Panc1 (cell line): ENCODE measurements around the gene CDH15.

Experiments used
- POLR2AphosphoS5 ChIP-seq: IDR thresholded peaks from 2 replicates; pipeline ENCODE4 v1.6.1; 2012; ENCODE audit warnings: mild to moderate bottlenecking, low read depth, low read length, moderate library complexity
- SIN3A ChIP-seq: IDR thresholded peaks from 2 replicates; pipeline ENCODE4 v1.6.1; 2012; ENCODE audit warnings: low read depth, mild to moderate bottlenecking, low read length, moderate library complexity, borderline replicate concordance; ENCODE audit not compliant: insufficient read depth
- TCF7L2 ChIP-seq: IDR thresholded peaks from 2 replicates; pipeline ENCODE4 v1.6.1; 2011; ENCODE audit warnings: mild to moderate bottlenecking, low read depth, low read length, inconsistent platforms
- TF ChIP-seq, protein P1 (sequence below): fragments of 450-650 bp; IDR thresholded peaks from 2 replicates; pipeline ENCODE4 v1.5.1; 2017; ENCODE audit warnings: mild to moderate bottlenecking
- TF ChIP-seq, protein P2 (sequence below), 2 experiments: IDR thresholded peaks; 2 replicates each; pipeline ENCODE4 v1.6.1; 2011 to 2012; ENCODE audit warnings: low read depth in 2 of 2, control low read depth in 1 of 2, low read length in 1 of 2, mild to moderate bottlenecking in 1 of 2, moderate library complexity in 1 of 2; ENCODE audit not compliant: insufficient read depth in 1 of 2

DNA sequence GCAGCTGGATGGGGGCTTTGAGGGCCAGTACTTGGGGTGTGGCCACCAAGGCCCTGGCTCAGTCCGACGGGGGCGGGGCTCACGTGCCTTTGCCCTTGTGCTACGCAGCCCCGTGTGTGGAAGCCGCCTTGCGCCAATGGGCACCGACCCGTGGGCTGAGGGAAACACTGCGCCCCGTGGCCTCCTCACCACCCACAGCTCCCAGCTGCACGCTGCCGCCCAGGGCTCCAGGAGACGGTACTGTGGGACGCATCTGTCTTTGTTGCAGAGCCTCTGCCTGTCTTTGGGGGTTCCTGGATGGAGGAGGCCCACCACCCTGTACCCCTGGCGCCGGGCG lies 7.6 kb downstream of the CDH15 start:
- TF ChIP-seq, protein P1, sequence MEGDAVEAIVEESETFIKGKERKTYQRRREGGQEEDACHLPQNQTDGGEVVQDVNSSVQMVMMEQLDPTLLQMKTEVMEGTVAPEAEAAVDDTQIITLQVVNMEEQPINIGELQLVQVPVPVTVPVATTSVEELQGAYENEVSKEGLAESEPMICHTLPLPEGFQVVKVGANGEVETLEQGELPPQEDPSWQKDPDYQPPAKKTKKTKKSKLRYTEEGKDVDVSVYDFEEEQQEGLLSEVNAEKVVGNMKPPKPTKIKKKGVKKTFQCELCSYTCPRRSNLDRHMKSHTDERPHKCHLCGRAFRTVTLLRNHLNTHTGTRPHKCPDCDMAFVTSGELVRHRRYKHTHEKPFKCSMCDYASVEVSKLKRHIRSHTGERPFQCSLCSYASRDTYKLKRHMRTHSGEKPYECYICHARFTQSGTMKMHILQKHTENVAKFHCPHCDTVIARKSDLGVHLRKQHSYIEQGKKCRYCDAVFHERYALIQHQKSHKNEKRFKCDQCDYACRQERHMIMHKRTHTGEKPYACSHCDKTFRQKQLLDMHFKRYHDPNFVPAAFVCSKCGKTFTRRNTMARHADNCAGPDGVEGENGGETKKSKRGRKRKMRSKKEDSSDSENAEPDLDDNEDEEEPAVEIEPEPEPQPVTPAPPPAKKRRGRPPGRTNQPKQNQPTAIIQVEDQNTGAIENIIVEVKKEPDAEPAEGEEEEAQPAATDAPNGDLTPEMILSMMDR = no peak
- no peak for TF ChIP-seq POLR2AphosphoS5
- no peak for TF ChIP-seq SIN3A
- TF ChIP-seq, protein P2, sequence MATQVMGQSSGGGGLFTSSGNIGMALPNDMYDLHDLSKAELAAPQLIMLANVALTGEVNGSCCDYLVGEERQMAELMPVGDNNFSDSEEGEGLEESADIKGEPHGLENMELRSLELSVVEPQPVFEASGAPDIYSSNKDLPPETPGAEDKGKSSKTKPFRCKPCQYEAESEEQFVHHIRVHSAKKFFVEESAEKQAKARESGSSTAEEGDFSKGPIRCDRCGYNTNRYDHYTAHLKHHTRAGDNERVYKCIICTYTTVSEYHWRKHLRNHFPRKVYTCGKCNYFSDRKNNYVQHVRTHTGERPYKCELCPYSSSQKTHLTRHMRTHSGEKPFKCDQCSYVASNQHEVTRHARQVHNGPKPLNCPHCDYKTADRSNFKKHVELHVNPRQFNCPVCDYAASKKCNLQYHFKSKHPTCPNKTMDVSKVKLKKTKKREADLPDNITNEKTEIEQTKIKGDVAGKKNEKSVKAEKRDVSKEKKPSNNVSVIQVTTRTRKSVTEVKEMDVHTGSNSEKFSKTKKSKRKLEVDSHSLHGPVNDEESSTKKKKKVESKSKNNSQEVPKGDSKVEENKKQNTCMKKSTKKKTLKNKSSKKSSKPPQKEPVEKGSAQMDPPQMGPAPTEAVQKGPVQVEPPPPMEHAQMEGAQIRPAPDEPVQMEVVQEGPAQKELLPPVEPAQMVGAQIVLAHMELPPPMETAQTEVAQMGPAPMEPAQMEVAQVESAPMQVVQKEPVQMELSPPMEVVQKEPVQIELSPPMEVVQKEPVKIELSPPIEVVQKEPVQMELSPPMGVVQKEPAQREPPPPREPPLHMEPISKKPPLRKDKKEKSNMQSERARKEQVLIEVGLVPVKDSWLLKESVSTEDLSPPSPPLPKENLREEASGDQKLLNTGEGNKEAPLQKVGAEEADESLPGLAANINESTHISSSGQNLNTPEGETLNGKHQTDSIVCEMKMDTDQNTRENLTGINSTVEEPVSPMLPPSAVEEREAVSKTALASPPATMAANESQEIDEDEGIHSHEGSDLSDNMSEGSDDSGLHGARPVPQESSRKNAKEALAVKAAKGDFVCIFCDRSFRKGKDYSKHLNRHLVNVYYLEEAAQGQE (IDR thresholded peaks at IDR 0.05; ENCODE audit: insufficient read depth in 1 of 2, low read depth in 2 of 2, low read length in 1 of 2) = no peak
- TF ChIP-seq TCF7L2 = no peak
